ENCODE data around the gene ZEB2.

GRCh38 chr2:144505245-144505831, 14.6 kb downstream of the ZEB2 start:
- TF ChIP-seq EZH2 (IDR thresholded peaks at IDR 0.05; ENCODE audit: borderline replicate concordance, control insufficient read depth, low read depth, low read length) (no peak), SUPT20H (IDR thresholded peaks at IDR 0.05; ENCODE audit: borderline replicate concordance, control insufficient read depth, low read depth, low read length) (no peak), SMARCA5 (IDR thresholded peaks at IDR 0.05) (no peak), CTCF (IDR thresholded peaks at IDR 0.05 in 2 of 3, conservative IDR thresholded peaks at IDR 0.05 in 1 of 3; ENCODE audit: control insufficient read depth in 2 of 3, extremely low read depth in 1 of 3, insufficient read depth in 1 of 3, low read depth in 3 of 3, low read length in 3 of 3) (no peak)

Data from GM12878 (cell line).